ENCODE measurements around the gene LATS2. TPM values are rescaled to one million over a fixed set of nuclear protein-coding genes. Genes with fewer than 3 reads are reported as not detected.
A peak's percentile ranks its signal among the peaks of the same experiment; 100 is the strongest.

The LATS2 gene
- total RNA-seq, 3 donors from 2014 or later (not counting 1 experiment from before 2014, with no cell fraction given): 28.8 to 34.8 (median 29.0) TPM

GRCh38 chr13:21013682-21014038, 47.7 kb downstream of the LATS2 start:
- no peak for TF ChIP-seq CTCF (IDR thresholded peaks at IDR 0.05)
- H3K4me1 Mint-ChIP-seq: peaks cover 71 to 79% of the 10 kb centered on the region in 2 donors
- WGBS (ENCODE audit: insufficient coverage): 93% methylated on average over 4 of the region's 4 CpGs

GRCh38 chr13:21012841-21013681, 48.3 kb downstream of the LATS2 start:
- Mint-ChIP-seq H3K36me3 (no peaks in the 10 kb centered on the region), H3K27ac (peak overlapping the region; percentile 27 to 54), H3K4me3 (peak overlapping the region; percentile 35), H3K27me3 (ENCODE audit: low read depth in 2 of 2) (no peaks in the 10 kb centered on the region), H3K9me3 (no peaks in the 10 kb centered on the region), H3K4me1 (peaks cover 66 to 74% of the 10 kb centered on the region in 2 donors)
- H3K4me3 ChIP-seq (ENCODE audit: low read length): no peak overlapping the region
- H3K27ac ChIP-seq (ENCODE audit: low read length): no peak overlapping the region
- H3K9me3 ChIP-seq (ENCODE audit: control insufficient read depth, insufficient read depth, low read length): no peaks in the 10 kb centered on the region
- DNase-seq: no peak
- TF ChIP-seq CTCF (IDR thresholded peaks at IDR 0.05): no peak
- ATAC-seq: no peak
- intact Hi-C loops (cut with micrococcal nuclease): no loop called here
- peaks cover 23% of the 10 kb centered on the region for H3K4me1 ChIP-seq (ENCODE audit: control insufficient read depth, insufficient read depth, low read length)
- H3K27me3 ChIP-seq (ENCODE audit: control insufficient read depth, insufficient read depth, low read length): no peaks in the 10 kb centered on the region
- 91% methylated on average over 5 of the region's 5 CpGs for WGBS (ENCODE audit: insufficient coverage)
- H3K36me3 ChIP-seq (ENCODE audit: control insufficient read depth, insufficient read depth, low read length): no peaks in the 10 kb centered on the region

More at GRCh38 chr13:21013682-21014038, 47.7 kb downstream of the LATS2 start:
- no peaks in the 10 kb centered on the region for H3K27me3 Mint-ChIP-seq (ENCODE audit: low read depth in 2 of 2)
- Histone ChIP-seq H3K27ac (ENCODE audit: low read length) (no peak overlapping the region), H3K4me3 (ENCODE audit: low read length) (no peak overlapping the region), H3K9me3 (ENCODE audit: control insufficient read depth, insufficient read depth, low read length) (no peaks in the 10 kb centered on the region), H3K4me1 (ENCODE audit: control insufficient read depth, insufficient read depth, low read length) (peaks cover 28% of the 10 kb centered on the region), H3K36me3 (ENCODE audit: control insufficient read depth, insufficient read depth, low read length) (no peaks in the 10 kb centered on the region), H3K27me3 (ENCODE audit: control insufficient read depth, insufficient read depth, low read length) (no peaks in the 10 kb centered on the region)
- intact Hi-C loops (cut with micrococcal nuclease): no loop called here
- no peaks in the 10 kb centered on the region for H3K9me3 Mint-ChIP-seq
- no peak overlapping the region for H3K4me3 Mint-ChIP-seq
- DNase-seq (no peak), ATAC-seq (no peak)
- no peaks in the 10 kb centered on the region for H3K36me3 Mint-ChIP-seq
- peak overlapping the region; percentile 27 to 54 for H3K27ac Mint-ChIP-seq

DNA sequence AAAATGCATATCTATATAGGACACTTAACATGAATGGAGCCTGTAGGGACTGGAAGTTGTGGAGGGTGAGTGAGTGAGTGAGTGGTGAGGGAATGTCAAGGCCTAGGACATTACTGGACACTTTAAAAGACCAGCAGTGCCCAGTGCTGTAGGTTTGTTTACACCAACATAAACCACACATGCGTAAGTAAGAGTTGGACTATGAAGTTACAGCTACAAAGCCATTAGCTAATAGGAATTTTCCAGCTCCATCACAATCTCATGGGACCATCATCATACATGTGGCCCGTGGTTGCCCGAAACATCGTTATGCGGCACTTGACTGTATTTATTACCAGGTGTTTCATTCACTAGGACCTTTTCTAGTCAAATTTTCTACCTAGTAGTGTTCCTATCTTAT, 49.2 kb downstream of the LATS2 start:
- intact Hi-C loops (cut with micrococcal nuclease): no loop called here
- Mint-ChIP-seq H3K27ac (peak overlapping the region in 1 of 2 donors; percentile 44), H3K36me3 (no peaks in the 10 kb centered on the region), H3K4me1 (peaks cover 60 to 66% of the 10 kb centered on the region in 2 donors), H3K27me3 (ENCODE audit: low read depth in 2 of 2) (no peaks in the 10 kb centered on the region), H3K4me3 (peak overlapping the region; percentile 35), H3K9me3 (no peaks in the 10 kb centered on the region)
- DNase-seq (no peak), ATAC-seq (no peak)
- peaks cover 16% of the 10 kb centered on the region for H3K4me1 ChIP-seq (ENCODE audit: control insufficient read depth, insufficient read depth, low read length)
- WGBS (ENCODE audit: insufficient coverage): 76% methylated on average over 5 of the region's 5 CpGs
- H3K27me3 ChIP-seq (ENCODE audit: control insufficient read depth, insufficient read depth, low read length): no peaks in the 10 kb centered on the region
- no peak overlapping the region for H3K4me3 ChIP-seq (ENCODE audit: low read length)
- H3K9me3 ChIP-seq (ENCODE audit: control insufficient read depth, insufficient read depth, low read length): no peaks in the 10 kb centered on the region
- H3K27ac ChIP-seq (ENCODE audit: low read length): no peak overlapping the region
- H3K36me3 ChIP-seq (ENCODE audit: control insufficient read depth, insufficient read depth, low read length): no peaks in the 10 kb centered on the region
- no peak for TF ChIP-seq CTCF (IDR thresholded peaks at IDR 0.05)
